ENCODE results near the gene RANBP17. TPM values are rescaled to one million over a fixed set of nuclear protein-coding genes. Genes with fewer than 3 reads are reported as not detected.
"Not testable (repeated sequence)": the region's sequence is repeated elsewhere in the genome, so short reads cannot be mapped to it uniquely, and the experiment has no call there.

The RANBP17 gene
- total and polyA plus RNA-seq, 5 donors: 0.72 to 7.1 (median 5.7) TPM

GRCh38 chr5:170941788-170942187 is 80.0 kb downstream of the RANBP17 start:
- no peak for DNase-seq
- Histone ChIP-seq H3K4me3 (ENCODE audit: low read length) (no peak overlapping the region), H3K4me1 (ENCODE audit: control insufficient read depth, insufficient read depth, low read length) (no peaks in the 10 kb centered on the region), H3K27me3 (ENCODE audit: control insufficient read depth, insufficient read depth) (no peaks in the 10 kb centered on the region), H3K27ac (ENCODE audit: low read length) (no peak overlapping the region), H3K9me3 (ENCODE audit: control insufficient read depth, low read length) (no peaks in the 10 kb centered on the region)
- WGBS: 94% methylated on average over 8 of the region's 8 CpGs
- intact Hi-C loops (cut with DNase I): no loop called here
- ATAC-seq: no peak

DNA sequence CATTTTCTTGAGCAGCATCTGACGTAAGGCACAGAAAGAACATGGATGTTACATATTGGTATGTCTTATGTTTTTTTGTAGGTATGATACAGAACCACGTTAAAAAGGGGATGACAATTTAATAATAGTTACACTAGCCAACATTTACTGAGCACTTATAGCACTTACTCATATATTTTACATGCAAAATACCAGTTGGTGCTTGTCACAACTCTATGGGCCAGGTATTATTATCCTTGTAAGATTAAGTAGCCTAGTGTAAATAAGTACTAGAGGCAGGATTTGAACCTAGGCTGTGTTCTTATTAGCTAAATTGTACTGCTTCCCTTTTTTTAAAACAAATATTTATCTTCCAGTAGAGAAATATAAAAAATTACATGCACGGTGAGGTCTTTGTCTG is 83.5 kb downstream of the RANBP17 start:
- WGBS: 82% methylated on average over 3 of the region's 3 CpGs
- H3K9me3 ChIP-seq (ENCODE audit: control insufficient read depth, low read length): no peaks in the 10 kb centered on the region
- intact Hi-C loops (cut with DNase I): no loop called here

DNA sequence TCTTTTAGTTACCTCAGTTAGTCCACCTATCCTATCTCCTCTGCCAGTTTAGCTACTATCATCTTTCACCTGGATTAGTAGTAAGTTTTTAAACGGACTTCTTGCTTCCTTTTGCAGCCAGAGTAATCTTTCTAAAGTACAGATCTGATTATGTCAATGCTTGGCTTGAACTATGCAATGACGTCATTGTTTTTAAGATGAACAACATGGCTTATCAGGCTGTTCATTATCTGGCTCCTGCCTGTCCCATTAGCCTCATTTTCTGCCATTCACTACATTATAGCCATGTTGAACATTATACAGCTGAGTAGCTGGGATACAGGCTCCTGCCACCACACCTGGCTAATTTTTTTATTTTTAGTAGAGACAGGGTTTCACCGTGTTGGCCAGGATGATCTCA is 98.7 kb downstream of the RANBP17 start:
- no peak for DNase-seq
- WGBS: 22% methylated on average over 3 of the region's 3 CpGs
- intact Hi-C loops (cut with DNase I): no loop called here
- H3K9me3 ChIP-seq (ENCODE audit: control insufficient read depth, low read length): no peaks in the 10 kb centered on the region
- no peaks in the 10 kb centered on the region for H3K27me3 ChIP-seq (ENCODE audit: control insufficient read depth, insufficient read depth)
- no peak for ATAC-seq
- no peaks in the 10 kb centered on the region for H3K4me1 ChIP-seq (ENCODE audit: control insufficient read depth, insufficient read depth, low read length)
- no peak overlapping the region for H3K4me3 ChIP-seq (ENCODE audit: low read length)
- no peak overlapping the region for H3K27ac ChIP-seq (ENCODE audit: low read length)

More for the DNA sequence above, 83.5 kb downstream of the RANBP17 start:
- ATAC-seq (no peak), DNase-seq (no peak)
- H3K4me3 ChIP-seq (ENCODE audit: low read length): no peak overlapping the region
- no peaks in the 10 kb centered on the region for H3K4me1 ChIP-seq (ENCODE audit: control insufficient read depth, insufficient read depth, low read length)
- no peak overlapping the region for H3K27ac ChIP-seq (ENCODE audit: low read length)
- no peaks in the 10 kb centered on the region for H3K27me3 ChIP-seq (ENCODE audit: control insufficient read depth, insufficient read depth)

DNA sequence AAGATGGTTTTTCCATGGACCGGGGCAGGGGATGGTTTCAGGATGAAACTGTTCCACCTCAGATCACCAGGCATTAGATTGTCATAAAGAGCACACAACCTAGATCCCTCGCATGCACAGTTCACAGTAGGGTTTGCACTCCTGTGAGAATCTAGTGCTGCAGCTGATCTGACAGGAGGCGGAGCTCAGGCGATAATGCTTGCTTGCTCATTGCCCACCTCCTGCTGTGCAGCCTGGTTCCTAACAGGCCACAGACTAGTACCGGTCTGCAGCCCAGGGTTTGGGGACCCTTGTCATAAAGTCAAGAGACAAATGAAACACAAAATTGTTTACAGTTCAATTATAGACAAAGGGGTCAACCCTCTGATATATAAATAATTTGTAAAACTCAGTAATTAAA is 101.7 kb downstream of the RANBP17 start:
- no peak for DNase-seq
- intact Hi-C loops (cut with DNase I): no loop called here
- WGBS: 75% methylated on average over 5 of the region's 5 CpGs
- Histone ChIP-seq H3K27ac (ENCODE audit: low read length) (no peak overlapping the region), H3K4me1 (ENCODE audit: control insufficient read depth, insufficient read depth, low read length) (no peaks in the 10 kb centered on the region), H3K27me3 (ENCODE audit: control insufficient read depth, insufficient read depth) (no peaks in the 10 kb centered on the region), H3K9me3 (ENCODE audit: control insufficient read depth, low read length) (no peaks in the 10 kb centered on the region), H3K4me3 (ENCODE audit: low read length) (no peak overlapping the region)
- no peak for ATAC-seq

DNA sequence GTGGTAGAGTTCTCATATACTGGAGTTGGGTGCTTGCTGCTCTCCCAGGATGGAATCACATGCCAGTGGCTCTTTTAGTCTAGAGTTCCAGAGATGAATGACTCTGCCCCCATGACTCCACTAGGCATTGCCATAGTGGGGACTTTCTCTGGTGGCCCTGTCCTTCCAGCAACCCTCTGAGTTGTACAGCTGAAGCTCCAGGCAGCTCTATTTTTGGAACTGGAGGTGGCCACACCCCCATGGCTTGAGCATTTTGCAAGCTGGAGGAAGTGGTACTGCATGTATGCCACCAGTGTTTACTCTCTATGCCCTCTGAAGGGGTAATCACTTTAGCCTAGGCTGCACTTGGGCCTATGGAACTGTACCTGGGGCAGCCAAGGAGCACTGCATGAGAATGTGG is 112.6 kb downstream of the RANBP17 start:
- no peaks in the 10 kb centered on the region for H3K9me3 ChIP-seq (ENCODE audit: control insufficient read depth, low read length)
- H3K4me1 ChIP-seq (ENCODE audit: control insufficient read depth, insufficient read depth, low read length): no peaks in the 10 kb centered on the region
- intact Hi-C loops (cut with DNase I): no loop called here
- H3K27ac ChIP-seq (ENCODE audit: low read length): no peak overlapping the region
- no peak overlapping the region for H3K4me3 ChIP-seq (ENCODE audit: low read length)
- H3K27me3 ChIP-seq (ENCODE audit: control insufficient read depth, insufficient read depth): no peaks in the 10 kb centered on the region
- no peak for ATAC-seq
- no peak for DNase-seq

GRCh38 chr5:170980261-170980660 is 118.4 kb downstream of the RANBP17 start:
- H3K4me1 ChIP-seq (ENCODE audit: control insufficient read depth, insufficient read depth, low read length); H3K27me3 ChIP-seq (ENCODE audit: control insufficient read depth, insufficient read depth); H3K4me3 ChIP-seq (ENCODE audit: low read length); ATAC-seq; H3K9me3 ChIP-seq (ENCODE audit: control insufficient read depth, low read length); intact Hi-C loops (cut with DNase I); DNase-seq; H3K27ac ChIP-seq (ENCODE audit: low read length): not testable (repeated sequence)
- 97% methylated on average over 2 of the region's 2 CpGs for WGBS

DNA sequence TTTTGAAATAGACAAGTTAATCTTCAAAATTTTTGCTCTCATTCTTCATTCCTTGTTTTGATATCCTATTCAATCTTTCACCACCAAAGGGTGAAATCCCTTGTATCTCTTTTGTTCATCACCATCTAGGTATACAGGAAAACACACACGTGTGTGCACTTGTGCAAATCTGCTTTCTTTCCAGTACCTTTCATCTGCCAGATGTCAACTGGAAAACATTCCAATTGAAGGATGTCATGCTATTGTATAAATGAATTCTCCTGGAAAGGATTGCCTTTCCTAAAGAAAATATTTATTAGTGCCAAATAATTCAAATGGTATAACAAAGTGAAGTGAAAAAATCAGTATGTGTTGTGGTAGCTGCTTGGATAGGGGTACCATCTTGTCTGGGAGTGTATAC is 123.7 kb downstream of the RANBP17 start:
- Histone ChIP-seq H3K9me3 (ENCODE audit: control insufficient read depth, low read length) (no peaks in the 10 kb centered on the region), H3K27me3 (ENCODE audit: control insufficient read depth, insufficient read depth) (no peaks in the 10 kb centered on the region), H3K4me1 (ENCODE audit: control insufficient read depth, insufficient read depth, low read length) (no peaks in the 10 kb centered on the region), H3K27ac (ENCODE audit: low read length) (no peak overlapping the region), H3K4me3 (ENCODE audit: low read length) (no peak overlapping the region)
- WGBS: 51% methylated on average over 1 of the region's 1 CpG
- ATAC-seq (no peak), DNase-seq (no peak)
- intact Hi-C loops (cut with DNase I): no loop called here

- Histone ChIP-seq H3K27ac (ENCODE audit: low read length) (no peak overlapping the region), H3K4me1 (ENCODE audit: control insufficient read depth, insufficient read depth, low read length) (no peaks in the 10 kb centered on the region), H3K27me3 (ENCODE audit: control insufficient read depth, insufficient read depth) (no peaks in the 10 kb centered on the region), H3K9me3 (ENCODE audit: control insufficient read depth, low read length) (no peaks in the 10 kb centered on the region), H3K4me3 (ENCODE audit: low read length) (no peak overlapping the region)
- intact Hi-C loops (cut with DNase I): no loop called here
- ATAC-seq (no peak), DNase-seq (no peak)
- 0% methylated on average over 1 of the region's 1 CpG for WGBS
Measured at GRCh38 chr5:170986598-170986997, 124.8 kb downstream of the RANBP17 start.

DNA sequence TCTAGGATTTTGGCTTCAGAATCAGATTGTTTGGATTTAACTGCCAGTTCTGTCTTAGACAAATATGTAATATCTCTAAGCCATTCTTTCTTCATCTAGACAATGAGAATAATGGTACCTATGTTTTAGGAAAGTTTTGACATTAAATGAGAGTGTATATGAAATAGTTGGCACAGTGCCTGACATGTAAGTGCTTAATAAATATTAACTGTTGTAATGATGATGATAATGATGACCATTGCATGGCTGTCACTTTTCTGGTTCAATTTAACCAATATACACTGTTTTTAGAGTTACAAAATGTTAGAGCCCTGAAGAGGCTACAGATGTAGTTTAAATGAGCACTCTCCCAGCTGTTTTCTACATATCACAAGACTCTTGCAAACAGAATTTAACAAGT is 131.7 kb downstream of the RANBP17 start:
- intact Hi-C loops (cut with DNase I): no loop called here
- no peaks in the 10 kb centered on the region for H3K9me3 ChIP-seq (ENCODE audit: control insufficient read depth, low read length)
- ATAC-seq: no peak
- H3K4me1 ChIP-seq (ENCODE audit: control insufficient read depth, insufficient read depth, low read length): no peaks in the 10 kb centered on the region
- no peak overlapping the region for H3K27ac ChIP-seq (ENCODE audit: low read length)
- no peaks in the 10 kb centered on the region for H3K27me3 ChIP-seq (ENCODE audit: control insufficient read depth, insufficient read depth)
- DNase-seq: no peak
- H3K4me3 ChIP-seq (ENCODE audit: low read length): no peak overlapping the region

- intact Hi-C loops (cut with DNase I): no loop called here
- Histone ChIP-seq H3K4me1 (ENCODE audit: control insufficient read depth, insufficient read depth, low read length) (no peaks in the 10 kb centered on the region), H3K27me3 (ENCODE audit: control insufficient read depth, insufficient read depth) (no peaks in the 10 kb centered on the region), H3K27ac (ENCODE audit: low read length) (no peak overlapping the region), H3K4me3 (ENCODE audit: low read length) (no peak overlapping the region), H3K9me3 (ENCODE audit: control insufficient read depth, low read length) (no peaks in the 10 kb centered on the region)
- ATAC-seq (no peak), DNase-seq (no peak)
- 83% methylated on average over 3 of the region's 3 CpGs for WGBS
Measured at GRCh38 chr5:171010086-171010485, 148.3 kb downstream of the RANBP17 start.

DNA sequence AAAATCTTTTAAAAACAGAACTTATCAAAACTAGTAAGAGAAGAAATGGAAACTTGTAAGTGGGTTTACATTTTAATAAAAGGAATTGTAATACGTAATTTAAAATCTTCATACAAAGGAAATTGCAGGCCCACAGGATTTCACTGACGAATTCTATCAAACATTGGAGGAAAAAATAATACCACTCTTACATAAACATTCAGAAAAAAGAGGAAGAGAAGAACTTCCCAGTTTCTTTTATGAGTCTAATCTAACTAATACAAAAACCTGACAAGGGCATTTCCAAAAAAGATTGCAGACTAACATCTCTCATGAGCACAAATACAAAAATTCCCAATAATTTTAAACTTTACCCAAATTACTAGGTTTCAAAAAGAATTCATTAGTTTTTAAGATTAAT is 149.0 kb downstream of the RANBP17 start:
- 86% methylated on average over 2 of the region's 2 CpGs for whole genome bisulfite sequencing
- no peak overlapping the region for H3K4me3 ChIP-seq (ENCODE audit: low read length)
- H3K27me3 ChIP-seq (ENCODE audit: control insufficient read depth, insufficient read depth): no peaks in the 10 kb centered on the region
- H3K4me1 ChIP-seq (ENCODE audit: control insufficient read depth, insufficient read depth, low read length): no peaks in the 10 kb centered on the region
- no peak for DNase-seq
- H3K9me3 ChIP-seq (ENCODE audit: control insufficient read depth, low read length): no peaks in the 10 kb centered on the region
- intact Hi-C loops (cut with DNase I): no loop called here
- no peak for ATAC-seq
- H3K27ac ChIP-seq (ENCODE audit: low read length): no peak overlapping the region

- H3K27ac ChIP-seq (ENCODE audit: low read length): no peak overlapping the region
- no peak overlapping the region for H3K4me3 ChIP-seq (ENCODE audit: low read length)
- H3K27me3 ChIP-seq (ENCODE audit: control insufficient read depth, insufficient read depth): no peaks in the 10 kb centered on the region
- no peak for ATAC-seq
- no peak for DNase-seq
- intact Hi-C loops (cut with DNase I): no loop called here
- H3K4me1 ChIP-seq (ENCODE audit: control insufficient read depth, insufficient read depth, low read length): no peaks in the 10 kb centered on the region
- no peaks in the 10 kb centered on the region for H3K9me3 ChIP-seq (ENCODE audit: control insufficient read depth, low read length)
Measured at GRCh38 chr5:171023508-171023907, 161.7 kb downstream of the RANBP17 start.
